NCI-H1694 treated with DMSO at 0.1 percent for 48 hours (cell line): ENCODE measurements around the gene MYLK.

Experiments
- DNase-seq: peaks from one replicate; lab custom pipeline; 2025; lab: John Stamatoyannopoulos, UW

The MYLK gene

DNA sequence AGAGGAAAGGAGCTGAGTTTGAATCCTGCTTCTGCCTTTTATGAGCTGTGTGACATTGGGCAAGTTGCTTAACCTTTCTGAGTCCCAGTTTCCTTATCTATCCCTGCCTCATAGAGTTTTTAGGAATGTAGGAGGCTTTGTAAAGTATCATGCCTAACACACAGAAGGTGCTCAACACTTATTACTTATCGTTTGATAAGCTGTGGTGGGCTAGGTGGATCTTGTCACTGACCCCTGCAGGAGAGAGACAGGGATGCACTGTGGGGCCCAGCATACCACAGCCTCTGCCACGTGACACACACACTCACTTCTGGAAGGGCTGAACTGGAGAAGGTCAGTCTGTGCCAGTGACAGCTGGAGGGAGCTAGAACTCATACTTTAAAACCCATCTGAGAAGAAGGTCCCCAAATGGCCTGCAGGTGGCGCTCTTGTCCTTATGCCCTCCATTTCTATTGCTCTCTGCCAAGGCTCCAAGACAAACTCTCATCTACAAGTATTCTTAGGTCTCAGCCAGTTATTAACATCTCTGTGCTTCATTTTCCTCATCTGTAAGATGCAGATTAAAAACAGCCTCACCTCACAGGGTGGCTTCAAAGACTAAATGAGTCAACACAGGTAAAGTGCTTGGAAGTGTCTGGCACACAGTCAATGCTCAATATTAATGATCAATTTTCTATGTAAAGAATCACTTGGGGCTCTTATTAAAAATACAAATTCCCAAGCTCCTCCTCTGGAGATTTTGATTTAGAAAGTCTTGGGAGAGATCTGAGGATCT, 241.8 kb downstream of the MYLK start:
- DNase-seq: peak; percentile 77

DNA sequence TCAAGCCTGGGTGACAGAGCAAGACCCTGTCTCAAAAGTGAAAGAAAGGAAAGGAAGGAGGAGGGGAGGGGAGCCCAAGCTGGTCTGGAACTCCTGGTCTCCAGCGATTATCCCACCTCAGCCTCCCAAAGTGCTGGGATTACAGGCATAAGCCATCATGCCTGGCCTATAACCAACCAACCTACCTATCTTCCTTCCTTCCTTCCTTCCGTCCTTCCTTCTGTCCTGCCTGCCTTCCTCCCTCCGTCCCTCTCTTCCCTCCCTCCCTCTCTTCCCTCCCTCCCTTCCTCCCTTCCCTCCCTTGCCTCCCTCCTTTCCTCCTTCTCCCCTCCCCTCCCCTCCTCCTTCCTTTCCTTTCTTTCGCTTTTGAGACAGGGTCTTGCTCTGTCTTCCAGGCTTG, 242.6 kb downstream of the MYLK start:
- no peak for DNase-seq

DNA sequence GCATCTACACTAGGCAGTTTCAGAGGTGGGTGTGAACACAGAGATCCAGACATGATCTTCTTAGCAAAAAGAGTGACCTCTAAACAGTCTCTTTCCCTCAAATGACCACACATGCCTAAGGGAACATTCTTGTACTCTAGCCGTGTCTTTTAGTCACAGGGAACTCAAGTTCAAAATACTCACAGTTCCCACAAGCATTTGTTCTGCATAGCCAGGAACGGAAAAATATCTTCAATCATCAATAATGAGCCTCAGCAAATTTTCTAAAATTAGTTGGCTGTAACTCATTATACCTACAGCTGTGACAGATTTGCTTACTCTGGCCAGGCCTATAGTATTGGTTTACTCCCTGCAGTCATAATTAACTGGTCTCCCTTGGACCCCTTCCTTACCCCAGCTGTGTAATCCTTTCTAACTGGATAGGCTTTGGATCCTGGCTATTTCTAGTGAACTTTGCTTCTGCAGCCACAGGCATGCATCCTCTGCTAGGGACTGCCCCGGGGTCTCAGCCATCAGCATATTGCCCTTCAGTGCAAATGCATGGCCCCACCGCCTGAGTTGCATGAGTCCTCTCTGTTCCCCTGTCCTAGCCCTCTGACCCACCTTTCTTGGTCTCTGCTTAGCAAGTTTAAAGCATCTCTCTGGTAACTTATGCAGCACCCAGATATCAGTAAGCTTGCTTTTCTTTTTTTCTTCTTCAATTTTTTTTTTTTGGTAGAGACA, 243.2 kb downstream of the MYLK start:
- no peak for DNase-seq

DNA sequence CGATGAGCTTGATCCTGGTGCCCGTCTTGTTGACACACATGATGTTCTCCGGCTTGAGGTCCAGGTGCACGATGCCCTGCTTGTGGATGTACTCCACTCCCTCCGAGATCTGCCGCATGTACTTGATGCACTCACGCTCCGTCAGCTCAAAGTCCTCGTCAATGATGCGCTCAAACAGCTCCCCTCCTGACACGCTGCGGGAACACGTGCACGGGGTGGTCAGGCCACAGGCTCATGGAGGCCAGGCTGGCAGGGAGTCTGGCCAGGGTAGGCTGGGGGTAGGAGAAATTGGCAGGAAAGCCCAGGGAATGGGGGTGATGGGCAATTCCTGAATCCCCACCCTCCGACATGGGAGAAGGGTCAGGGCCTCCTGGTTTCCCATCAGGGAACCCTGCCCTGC, 243.8 kb downstream of the MYLK start:
- no peak for DNase-seq

DNA sequence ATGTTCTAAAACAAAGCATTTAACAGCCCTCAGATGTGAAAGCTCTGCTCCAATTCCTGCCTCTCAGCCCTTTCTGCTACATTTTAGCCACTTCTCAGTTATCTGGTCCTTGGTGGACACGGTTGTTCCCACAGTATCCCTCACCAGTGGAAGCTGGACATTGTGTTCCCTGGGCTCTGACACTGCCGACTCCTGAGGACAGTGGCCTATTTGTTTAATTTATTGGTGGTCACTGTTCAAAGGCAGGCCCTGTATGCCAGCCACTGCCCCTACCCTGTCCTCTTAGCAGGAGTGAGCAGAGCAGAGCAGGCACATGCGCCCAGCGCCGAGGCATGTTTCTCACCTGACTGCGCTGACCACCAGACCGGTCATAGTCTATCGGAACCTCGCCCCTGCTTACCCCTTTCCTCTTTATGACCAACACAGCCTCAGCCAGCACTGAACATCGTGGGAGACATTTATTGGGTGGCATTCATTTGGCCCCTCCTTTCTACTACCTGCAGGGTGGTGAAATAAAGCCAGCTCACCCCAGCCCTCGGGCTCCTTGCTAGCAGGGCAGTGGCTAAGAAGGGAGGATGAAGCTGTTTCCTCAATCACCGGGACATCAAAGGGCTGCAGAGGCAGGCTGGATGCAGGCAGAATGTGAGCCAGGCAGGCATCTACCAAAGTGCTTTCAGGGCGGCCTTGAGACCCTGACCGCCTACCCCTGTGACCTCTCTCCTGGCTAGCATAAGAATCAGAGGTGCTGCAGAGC, 245.0 kb downstream of the MYLK start:
- no peak for DNase-seq

DNA sequence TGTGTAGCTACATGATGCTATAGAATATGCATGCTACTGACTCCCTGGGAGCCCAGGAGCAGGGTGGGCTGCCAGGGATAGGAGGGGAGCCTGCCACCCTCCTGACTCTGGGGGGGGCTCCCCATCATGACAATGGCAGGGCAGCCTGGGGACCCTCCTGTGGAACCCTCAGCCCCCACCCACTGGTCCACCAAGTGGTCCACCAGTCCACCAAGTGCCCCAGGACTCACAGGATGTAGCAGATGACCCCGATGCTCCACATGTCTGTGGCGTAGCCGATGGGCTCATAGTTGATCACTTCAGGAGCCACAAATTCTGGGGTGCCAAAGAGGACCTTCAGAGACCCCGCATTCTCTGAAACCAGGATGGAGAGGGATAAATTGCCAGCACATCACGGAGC, 246.3 kb downstream of the MYLK start:
- DNase-seq: no peak

DNA sequence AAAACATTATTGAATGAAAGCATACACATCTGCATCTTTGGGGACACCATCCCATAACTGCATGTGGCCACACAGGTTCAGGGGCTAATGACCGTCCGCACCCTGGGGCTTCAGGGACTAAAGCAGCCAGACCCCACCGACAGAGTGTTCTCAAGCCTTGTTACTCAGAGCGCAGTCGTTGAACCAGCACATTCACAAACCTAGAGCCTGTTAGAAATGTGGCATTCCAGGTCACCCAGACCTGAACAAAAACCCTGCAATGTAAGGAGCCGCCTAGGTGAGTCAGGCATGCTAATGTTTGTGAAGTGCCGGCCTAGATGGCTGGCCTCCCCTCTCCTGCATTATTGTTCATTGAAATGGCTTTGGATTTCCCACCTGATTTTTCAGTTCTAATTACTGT, 247.0 kb downstream of the MYLK start:
- DNase-seq: no peak

DNA sequence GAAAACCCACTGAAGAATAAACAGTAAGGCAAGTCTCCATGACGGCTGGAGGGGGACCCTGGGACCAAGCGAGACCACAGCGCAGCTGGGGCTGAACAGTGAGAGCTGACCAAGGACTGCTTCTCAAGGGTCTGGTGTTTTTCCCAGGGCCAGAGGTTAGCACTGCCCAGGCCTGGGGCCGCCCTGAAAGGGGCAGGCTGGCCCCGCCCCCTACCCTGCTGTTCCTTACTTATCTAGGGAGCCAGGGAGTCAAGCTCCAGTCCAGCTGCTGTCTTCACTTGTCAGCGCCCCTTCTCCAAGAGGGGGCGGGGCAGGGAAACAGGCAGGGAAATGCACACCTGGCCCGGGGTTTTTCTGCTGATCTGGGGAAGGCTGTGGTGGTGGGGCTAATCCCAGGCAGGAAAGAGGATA, 247.7 kb downstream of the MYLK start:
- DNase-seq: no peak

DNA sequence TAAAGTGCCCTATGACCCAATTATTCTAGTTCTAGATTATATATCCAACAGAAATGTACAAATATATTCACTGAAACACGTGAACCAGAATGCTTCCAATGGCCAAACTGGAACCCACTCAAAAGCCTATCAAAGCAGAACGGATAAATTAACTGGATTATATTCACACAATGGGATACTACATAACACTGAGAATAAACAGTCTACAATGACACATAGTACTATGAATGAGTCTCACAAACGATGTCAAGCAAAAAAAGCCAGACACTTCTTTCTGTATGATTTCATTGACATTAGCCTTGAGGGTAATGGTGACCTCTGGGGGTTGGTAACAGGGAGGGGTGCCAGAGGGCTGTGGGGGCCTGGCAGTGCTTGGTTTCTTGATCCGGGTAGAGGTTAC, 248.4 kb downstream of the MYLK start:
- no peak for DNase-seq

DNA sequence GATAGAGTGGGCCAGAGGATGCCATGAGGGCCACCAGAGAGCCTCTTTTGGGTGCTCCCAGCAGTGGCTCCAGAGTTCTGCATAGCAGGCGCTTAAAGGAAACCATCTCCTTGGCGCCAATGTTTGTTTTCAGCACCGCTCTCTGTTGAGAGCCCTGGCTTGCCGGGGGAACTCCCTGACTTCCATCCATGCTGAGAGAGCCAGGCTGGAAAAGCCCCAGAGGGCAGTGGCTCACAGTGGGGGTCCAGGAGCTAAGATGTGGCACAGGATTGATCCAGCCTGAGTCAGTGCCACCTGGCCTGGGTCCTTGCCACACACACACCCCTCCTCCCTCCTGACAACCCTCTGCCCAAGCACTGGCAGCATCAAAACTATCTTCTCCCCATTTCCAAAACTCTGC, 248.9 kb downstream of the MYLK start:
- DNase-seq: no peak

DNA sequence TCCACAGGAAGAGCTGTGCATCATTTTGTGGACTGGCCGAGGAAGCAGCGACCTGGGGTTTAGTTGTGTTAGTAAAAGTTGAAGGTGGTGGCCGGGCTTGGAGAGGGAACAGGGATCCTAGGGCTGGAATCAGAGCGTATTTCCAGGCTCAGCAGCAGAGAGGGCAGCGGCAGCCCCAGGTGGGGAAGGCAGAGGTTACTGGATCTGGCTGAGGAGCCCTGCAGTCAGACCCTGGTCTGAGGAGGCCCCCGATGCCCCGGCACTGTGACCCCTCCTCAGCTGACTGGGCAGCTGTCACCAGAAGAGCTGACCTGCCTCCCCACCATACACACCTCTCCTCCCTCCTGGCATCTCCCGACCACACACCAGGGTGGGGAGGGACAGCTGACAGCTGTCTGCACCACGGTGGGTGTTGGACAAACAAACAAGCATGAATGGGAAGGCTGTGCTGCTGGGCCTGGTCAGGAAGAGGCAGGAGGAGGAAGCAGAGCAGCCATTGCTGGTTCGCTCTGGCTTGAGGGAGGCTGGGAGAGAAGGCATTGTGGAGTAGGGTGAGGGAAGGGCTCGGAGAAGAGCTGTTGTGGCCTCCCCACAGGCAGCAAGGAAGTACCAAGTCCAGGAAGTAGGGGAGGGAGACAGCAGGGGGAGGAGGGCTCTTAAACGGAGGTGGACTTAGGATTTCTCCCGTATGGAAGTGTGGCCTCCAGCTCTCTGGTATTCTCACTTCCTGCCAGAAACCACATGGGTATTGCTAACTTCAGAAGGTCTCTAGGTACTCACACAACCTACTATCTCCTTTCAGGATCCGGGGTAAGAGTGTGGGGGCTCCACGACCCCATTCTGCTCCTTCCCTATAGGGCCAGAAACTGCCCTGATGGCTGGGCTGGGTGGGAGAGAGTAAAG, 249.7 kb downstream of the MYLK start:
- no peak for DNase-seq

DNA sequence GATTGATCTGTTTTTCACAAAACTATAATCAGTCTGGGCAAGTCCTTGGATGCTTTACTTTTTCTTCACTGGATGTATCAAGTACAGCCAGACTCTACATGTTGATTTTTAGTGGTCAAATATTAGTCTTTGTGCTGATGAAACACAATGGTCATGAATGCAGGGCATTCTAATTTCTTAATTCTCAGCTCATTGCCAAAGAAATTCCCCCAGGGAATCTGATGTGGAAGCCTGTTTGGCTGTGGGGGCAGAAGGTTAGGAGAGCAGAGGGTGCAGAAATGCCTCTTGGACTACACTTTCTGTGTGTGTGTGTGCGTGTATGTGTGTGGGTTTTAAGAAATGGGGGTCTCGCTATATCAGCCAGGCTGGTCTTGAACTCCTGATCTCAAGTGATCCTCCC, 250.6 kb downstream of the MYLK start:
- no peak for DNase-seq

DNA sequence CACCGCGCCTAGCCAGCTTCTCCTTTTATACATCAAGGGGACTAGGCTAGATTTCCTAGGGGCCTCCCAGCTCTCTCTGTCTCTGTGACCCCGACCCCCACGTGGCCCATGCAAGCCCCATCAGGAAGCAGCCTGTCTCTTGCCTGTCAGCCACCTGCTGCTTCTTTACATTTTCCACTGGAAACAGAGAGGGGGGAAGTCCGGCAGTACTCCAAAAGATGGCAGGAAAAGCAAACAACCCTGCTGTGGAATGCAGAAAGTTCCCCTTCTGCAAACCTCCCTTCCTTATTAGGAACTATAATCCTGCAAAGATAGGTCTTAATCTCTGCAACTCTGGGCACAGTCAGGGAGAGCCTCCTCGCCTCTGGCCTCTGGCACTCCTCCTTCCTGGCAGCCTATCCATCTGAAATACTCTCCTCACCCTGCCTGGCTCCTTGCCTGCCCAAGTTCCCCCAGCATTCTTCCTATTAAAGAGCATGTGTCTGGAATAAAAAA, 251.9 kb downstream of the MYLK start:
- no peak for DNase-seq

DNA sequence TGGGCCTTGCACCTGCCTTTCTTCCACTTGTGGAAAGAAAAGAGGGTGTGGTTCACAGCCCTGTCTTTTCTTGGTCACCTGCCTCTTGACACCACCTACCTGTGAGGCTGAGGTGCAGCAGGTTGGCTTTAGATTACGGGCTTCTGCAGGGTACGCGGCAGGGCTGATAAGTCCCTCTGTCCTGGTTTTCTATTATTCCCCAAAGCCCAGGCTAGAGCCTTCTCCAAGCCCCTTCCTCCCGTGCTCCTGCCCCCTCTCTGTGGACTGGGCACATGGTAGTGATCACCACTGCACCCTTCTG, 254.4 kb downstream of the MYLK start:
- DNase-seq: no peak

DNA sequence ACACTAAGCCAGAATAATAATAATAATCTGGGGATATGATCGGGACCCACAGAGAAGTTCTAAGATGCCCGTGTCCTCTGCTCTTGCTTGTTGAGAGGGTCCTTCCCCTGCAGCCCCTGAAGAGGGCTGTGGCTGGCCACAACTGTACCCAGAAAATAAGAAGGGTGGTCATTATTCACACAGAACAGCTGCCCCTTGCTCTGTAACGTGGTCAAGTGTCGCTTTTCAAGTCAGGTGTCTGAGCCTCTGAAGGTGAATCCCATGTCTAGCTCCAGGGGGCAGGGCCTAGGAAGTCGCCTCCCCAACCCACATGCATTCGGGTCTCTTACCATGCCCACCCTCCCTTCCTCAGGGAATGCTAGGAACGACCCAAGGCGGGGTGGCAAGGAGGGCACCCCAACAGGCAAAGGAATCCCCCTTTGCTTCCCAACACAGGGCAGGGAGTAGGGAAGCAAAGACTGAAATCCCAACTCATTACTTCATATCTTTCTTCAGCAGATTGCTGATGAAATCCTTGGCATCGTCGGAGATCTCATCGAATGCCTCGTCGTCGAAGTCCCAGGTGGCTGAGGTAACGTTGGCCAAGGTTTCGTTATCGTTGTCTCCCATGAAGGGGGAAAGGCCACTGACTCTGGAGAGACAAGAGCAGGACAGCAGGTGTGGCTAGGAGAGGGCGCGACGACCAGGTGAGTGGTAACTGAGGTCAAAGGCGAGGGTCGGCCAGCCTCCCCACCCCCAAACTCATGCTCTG, 255.0 kb downstream of the MYLK start:
- no peak for DNase-seq

DNA sequence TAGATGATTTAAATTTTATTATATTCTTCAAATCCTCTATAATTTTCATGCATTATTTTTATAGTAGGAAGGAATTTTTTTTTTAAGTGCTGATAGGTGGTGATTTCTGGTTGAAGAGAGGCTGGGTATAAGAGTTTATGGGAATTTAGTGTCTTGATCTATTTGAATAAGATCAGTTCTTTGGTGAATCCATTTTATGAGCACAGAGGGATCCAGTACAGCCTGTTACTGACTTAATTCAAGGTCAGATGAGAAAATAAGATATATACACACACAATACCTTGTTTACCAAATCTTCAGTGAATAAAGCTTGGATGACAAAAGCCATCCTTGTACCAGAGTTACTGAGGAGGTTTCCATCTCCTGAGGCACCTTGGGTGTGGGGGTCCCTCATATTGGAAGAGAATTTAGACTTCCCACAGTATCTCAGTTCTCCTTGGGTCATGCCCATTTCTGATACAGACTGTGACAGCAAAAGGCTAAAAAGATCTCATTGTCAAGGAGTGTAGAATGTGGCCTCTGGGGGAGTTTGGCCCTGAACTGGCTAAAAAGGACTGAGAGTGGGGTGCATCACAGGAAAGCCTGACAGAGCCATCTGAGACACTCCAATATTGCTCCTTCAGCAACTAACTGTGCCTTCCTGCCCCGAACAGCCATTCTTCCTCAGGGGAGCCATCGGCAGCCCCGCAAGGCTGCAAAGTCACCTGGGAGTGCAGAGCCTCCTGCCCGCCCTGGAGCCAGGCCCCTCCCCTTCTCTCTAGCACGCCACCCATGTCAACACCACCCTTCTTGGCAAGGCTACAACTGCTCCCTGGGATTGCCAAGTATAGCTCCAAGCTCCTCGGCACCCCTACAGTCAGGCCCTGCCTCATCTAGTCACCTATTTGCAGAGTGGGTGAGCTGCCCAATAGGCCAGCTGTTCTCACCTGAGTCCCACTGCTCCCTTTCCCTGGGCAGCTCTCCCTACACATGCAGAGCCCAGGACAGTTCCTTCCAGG, 256.2 kb downstream of the MYLK start:
- no peak for DNase-seq

DNA sequence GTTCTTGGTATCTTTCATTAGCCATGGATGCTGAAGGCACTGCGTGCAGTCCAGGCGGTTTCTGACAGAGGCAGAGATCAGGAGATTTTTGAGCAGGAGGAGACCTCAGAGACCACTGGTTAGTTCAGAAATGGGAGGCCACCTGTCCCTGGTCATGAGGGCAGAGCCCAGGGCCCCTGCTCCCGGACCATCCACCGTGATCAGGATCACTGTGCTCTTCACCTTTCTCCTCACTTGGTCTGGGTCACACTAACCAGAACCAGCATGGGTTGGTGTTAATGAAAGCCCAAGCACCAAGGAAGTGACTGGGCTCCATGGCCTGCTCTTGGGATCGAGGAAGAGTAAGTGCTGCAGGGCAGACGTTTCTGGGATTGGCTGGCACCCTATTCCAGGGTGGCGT, 257.3 kb downstream of the MYLK start:
- no peak for DNase-seq

DNA sequence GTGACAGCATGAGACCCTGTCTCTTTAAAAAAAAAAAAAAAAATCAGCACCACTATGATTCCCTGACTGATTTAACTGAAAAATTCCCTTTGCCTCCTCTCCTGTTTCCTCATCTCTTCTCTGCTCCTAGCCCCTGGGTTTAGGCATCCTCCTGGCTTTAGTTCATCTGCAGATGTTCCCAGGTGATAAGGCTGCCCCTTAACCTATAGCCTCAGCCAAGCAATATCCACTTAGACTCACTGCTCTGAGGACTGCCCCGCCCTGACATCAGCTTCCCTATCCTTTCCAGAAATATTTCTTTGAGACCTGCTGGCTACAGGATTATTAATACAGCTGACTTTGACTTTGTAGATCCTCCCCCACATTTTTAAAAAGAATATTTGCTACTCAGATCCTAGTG, 259.8 kb downstream of the MYLK start:
- no peak for DNase-seq

DNA sequence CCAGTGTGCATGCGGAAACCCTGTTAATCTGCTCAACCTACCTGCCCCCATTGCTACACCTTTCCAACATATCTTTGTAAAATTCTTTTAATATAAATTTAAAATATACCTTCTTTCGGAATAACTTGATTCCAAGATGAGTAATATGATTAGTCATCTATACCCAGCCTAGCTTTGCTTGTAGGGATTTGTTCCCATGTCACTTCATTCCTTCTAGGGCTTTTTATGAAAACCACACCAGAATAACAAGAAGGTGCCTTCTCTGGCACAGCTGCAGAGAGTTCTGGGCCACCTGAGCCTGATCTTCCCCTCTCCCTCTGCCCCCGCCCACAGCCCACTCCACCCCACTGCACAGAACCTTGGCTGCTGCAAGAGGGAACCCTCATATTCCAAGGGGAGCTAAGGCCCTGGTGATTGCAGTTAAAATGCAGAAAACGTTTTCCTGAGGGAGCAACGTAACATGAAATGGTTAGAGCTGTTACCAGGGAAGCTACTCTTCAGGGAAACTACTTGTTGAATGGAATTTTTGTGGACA, 260.7 kb downstream of the MYLK start:
- DNase-seq: no peak

DNA sequence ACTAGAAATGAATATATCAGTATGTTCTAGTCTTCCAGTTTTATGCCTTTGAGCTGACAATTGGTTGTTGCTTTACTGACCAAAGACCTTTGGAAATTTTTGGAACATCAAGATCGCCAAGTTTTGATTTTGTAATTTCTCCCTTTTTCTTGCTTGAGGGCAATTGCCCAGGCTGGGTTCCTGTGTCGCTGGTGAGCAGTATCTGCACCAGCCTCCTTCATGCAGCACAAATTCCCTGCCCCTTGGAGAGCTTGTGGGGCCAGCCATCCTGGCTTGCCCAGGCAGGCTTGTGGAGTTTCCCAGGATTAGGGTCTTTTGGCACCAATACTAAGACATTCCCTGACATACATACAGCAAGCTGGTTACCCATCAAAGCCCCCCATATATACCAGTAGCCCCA, 261.4 kb downstream of the MYLK start:
- DNase-seq: no peak
